Keratinocyte (primary cell): ENCODE data around the gene PRKN. TPM values are rescaled to one million over a fixed set of nuclear protein-coding genes. Genes with fewer than 3 reads are reported as not detected.
A peak's percentile ranks its signal among the peaks of the same experiment; 100 is the strongest.

Source experiments
- DNase-seq: peaks from one replicate; pipeline ENCODE4 v3.0.0-alpha.2; 2011; ENCODE audit warnings: low read depth, missing footprints, low spot score
- FAIRE-seq: peaks from 2 replicates; lab custom pipeline; 2011; peaks lifted over from hg19 to GRCh38; lab: Jason Lieb, UNC
- H2AFZ ChIP-seq: 2 replicates; pipeline ENCODE4 v1.6.0; 2012; ENCODE audit warnings: low read length, control low read depth, inconsistent platforms; ENCODE audit not compliant: control insufficient read depth
- H3K27ac ChIP-seq: 2 replicates; pipeline ENCODE4 v1.5.1; 2011; ENCODE audit warnings: low read length; ENCODE audit not compliant: control insufficient read depth, insufficient read depth
- H3K27me3 ChIP-seq: 3 replicates; pipeline ENCODE4 v1.6.0; 2011; ENCODE audit warnings: low read length; ENCODE audit not compliant: control insufficient read depth, insufficient read depth; ENCODE audit errors: extremely low read depth
- H3K36me3 ChIP-seq, 2 experiments: 2 replicates in 1 of 2; 3 replicates in 1 of 2; pipeline ENCODE4 v1.5.1; 2011; ENCODE audit warnings: low read length in 2 of 2, mild to moderate bottlenecking in 1 of 2; ENCODE audit not compliant: control insufficient read depth in 2 of 2, insufficient read depth in 2 of 2; ENCODE audit errors: extremely low read depth in 1 of 2
- H3K4me1 ChIP-seq: 3 replicates; pipeline ENCODE4 v1.5.1; 2011; ENCODE audit warnings: low read length; ENCODE audit not compliant: control insufficient read depth, insufficient read depth; ENCODE audit errors: extremely low read depth
- H3K4me2 ChIP-seq: 3 replicates; pipeline ENCODE4 v1.6.0; 2011; ENCODE audit warnings: low read depth, low read length; ENCODE audit not compliant: control insufficient read depth, insufficient read depth; ENCODE audit errors: extremely low read depth
- H3K4me3 ChIP-seq, 3 experiments: fragments of 200-600 bp in 1 of 3; sonication (generic) in 1 of 3; 2 replicates in 2 of 3; 3 replicates in 1 of 3; pipeline ENCODE4 v1.5.1; 2011 to 2016; ENCODE audit warnings: low read length in 3 of 3, mild to moderate bottlenecking in 3 of 3, control low read depth in 2 of 3, inconsistent platforms in 1 of 3, low read depth in 1 of 3, mixed read lengths in 1 of 3, mixed run types in 1 of 3, moderate library complexity in 1 of 3; ENCODE audit not compliant: control insufficient read depth in 2 of 3, insufficient read depth in 2 of 3; ENCODE audit errors: extremely low read depth in 1 of 3
- H3K79me2 ChIP-seq: 2 replicates; pipeline ENCODE4 v1.6.0; 2012; ENCODE audit warnings: low read length; ENCODE audit not compliant: control insufficient read depth, insufficient read depth
- H3K9ac ChIP-seq: 3 replicates; pipeline ENCODE4 v1.6.0; 2011; ENCODE audit warnings: low read length; ENCODE audit not compliant: control insufficient read depth, insufficient read depth; ENCODE audit errors: extremely low read depth
- H3K9me1 ChIP-seq: 3 replicates; pipeline ENCODE4 v1.6.0; 2011; ENCODE audit warnings: low read length; ENCODE audit not compliant: control insufficient read depth, insufficient read depth; ENCODE audit errors: extremely low read depth
- H3K9me3 ChIP-seq: 2 replicates; pipeline ENCODE4 v1.5.1; 2012; ENCODE audit warnings: low read depth, low read length; ENCODE audit not compliant: control insufficient read depth
- H4K20me1 ChIP-seq: 3 replicates; pipeline ENCODE4 v1.6.0; 2011; ENCODE audit warnings: low read length; ENCODE audit not compliant: control insufficient read depth, insufficient read depth; ENCODE audit errors: extremely low read depth
- CTCF ChIP-seq, 3 experiments: IDR thresholded peaks in 1 of 3; conservative IDR thresholded peaks in 1 of 3; optimal IDR thresholded peaks in 1 of 3; 2 replicates in 2 of 3; 3 replicates in 1 of 3; pipeline versions ENCODE3 to v1.5.1; 2011; ENCODE audit warnings: low read length in 3 of 3, mild to moderate bottlenecking in 3 of 3, moderate library complexity in 2 of 3, control low read depth in 1 of 3, inconsistent platforms in 1 of 3; ENCODE audit not compliant: insufficient read depth in 2 of 3; ENCODE audit errors: extremely low read depth in 1 of 3
- EZH2 ChIP-seq: IDR thresholded peaks from one replicate; pipeline ENCODE4 v1.6.1; 2012; ENCODE audit warnings: inconsistent platforms, mild to moderate bottlenecking, low read length, moderate library complexity
- dilution Hi-C: fragments of 300-500 bp; cut with MboI; formaldehyde crosslinking; loops from one replicate; pipeline ENCODE4 v1.7.0; 2020; ENCODE audit warnings: low sequenced_read_pairs; ENCODE audit not compliant: extremely low pct_ligation_motif_present
- polyA plus RNA-seq, 5 experiments: library from polyadenylated mRNA; depleted of rRNA in 3 of 5; stranded (reverse) in 3 of 5; stranded (forward) in 1 of 5; unstranded in 1 of 5; fragments of >200 nt; gene quantifications; 1 replicate in 1 of 5; 2 replicates in 3 of 5; 3 replicates in 1 of 5; pipeline versions ENCODE4 v1.2.1 to v1.2.3, GENCODE V29; 2011 to 2012; ENCODE audit warnings: missing spikeins in 2 of 5, low read depth in 1 of 5, low replicate concordance in 1 of 5

The PRKN gene
- polyA plus RNA-seq, 1 donor (not counting 4 experiments of a cell fraction or from before 2014, with no cell fraction given) = 0.67 TPM

- Histone ChIP-seq H4K20me1 (no peaks in the 10 kb centered on the region), H3K4me2 (peak overlapping the region; percentile 38), H3K36me3 (no peaks in the 10 kb centered on the region), H3K9me1 (no peaks in the 10 kb centered on the region), H3K79me2 (no peaks in the 10 kb centered on the region), H2AFZ (peak overlapping the region; percentile 45), H3K27ac (no peak overlapping the region), H3K4me3 (no peak overlapping the region), H3K4me1 (peaks cover 7% of the 10 kb centered on the region), H3K9ac (no peak overlapping the region), H3K9me3 (no peaks in the 10 kb centered on the region), H3K27me3 (no peaks in the 10 kb centered on the region)
- FAIRE-seq = peak; percentile 29
- dilution Hi-C loops = no loop called here
- peak; percentile 13 for DNase-seq
- no peak for TF ChIP-seq CTCF (optimal IDR thresholded peaks at IDR 0.05 in 1 of 3, IDR thresholded peaks at IDR 0.05 in 1 of 3, conservative IDR thresholded peaks at IDR 0.05 in 1 of 3; ENCODE audit: extremely low read depth in 1 of 3, insufficient read depth in 2 of 3, low read length in 3 of 3)
- no peak for TF ChIP-seq EZH2
Observed at GRCh38 chr6:161788531-161788930, 939.0 kb downstream of the PRKN start.

GRCh38 chr6:161772176-161772575 is 955.4 kb downstream of the PRKN start:
- no peak overlapping the region for H3K27ac ChIP-seq
- H3K36me3 ChIP-seq = no peaks in the 10 kb centered on the region
- no peaks in the 10 kb centered on the region for H4K20me1 ChIP-seq
- DNase-seq = no peak
- no peak overlapping the region for H3K9ac ChIP-seq
- no peaks in the 10 kb centered on the region for H3K9me3 ChIP-seq
- FAIRE-seq = no peak
- no peak for TF ChIP-seq EZH2
- TF ChIP-seq CTCF (optimal IDR thresholded peaks at IDR 0.05 in 1 of 3, IDR thresholded peaks at IDR 0.05 in 1 of 3, conservative IDR thresholded peaks at IDR 0.05 in 1 of 3; ENCODE audit: extremely low read depth in 1 of 3, insufficient read depth in 2 of 3, low read length in 3 of 3) = no peak
- no peaks in the 10 kb centered on the region for H3K4me1 ChIP-seq
- no peaks in the 10 kb centered on the region for H3K79me2 ChIP-seq
- H3K9me1 ChIP-seq = no peaks in the 10 kb centered on the region
- H3K27me3 ChIP-seq = no peaks in the 10 kb centered on the region
- H2AFZ ChIP-seq = no peak overlapping the region
- no peak overlapping the region for H3K4me3 ChIP-seq
- dilution Hi-C loops = no loop called here
- H3K4me2 ChIP-seq = no peak overlapping the region
